HepG2 (cell line): ENCODE data around the gene ZBTB34. TPM values are rescaled to one million over a fixed set of nuclear protein-coding genes. Genes with fewer than 3 reads are reported as not detected.
A peak's percentile ranks its signal among the peaks of the same experiment; 100 is the strongest.

Source experiments
- ATAC-seq: fragments of 200-7000 bp; cut with Tn5 transposase; 3 replicates; pipeline ENCODE4 v1.9.1; 2020; ENCODE audit warnings: mild to moderate bottlenecking, moderate library complexity
- BruUV-seq: library from RNA; stranded (reverse); fragments of 400-500 nt; replicated peaks from 2 replicates; lab custom pipeline; 2021; lab: Mats Ljungman, UMichigan
- CTCF ChIA-PET: fragments of 300-600 bp; formaldehyde crosslinking; extraction: SDS; loops from one replicate; lab custom pipeline; 2021; ENCODE audit warnings: low total read pairs, inconsistent platforms, low intra/inter-chr PET ratio; lab: Yijun Ruan, JAX
- POLR2A ChIA-PET: fragments of 350-600 bp; sonication (Branson Sonifier 250); formaldehyde crosslinking; loops from one replicate; lab custom pipeline; 2020; ENCODE audit warnings: antibody characterized with exemption, inconsistent platforms; lab: Yijun Ruan, JAX
- DNase-seq: peaks from one replicate; pipeline ENCODE4 v3.0.0-alpha.2; 2015; ENCODE audit warnings: low spot score
- FAIRE-seq: peaks from 3 replicates; lab custom pipeline; 2011; peaks lifted over from hg19 to GRCh38; lab: Jason Lieb, UNC
- H2AFZ ChIP-seq: one replicate; pipeline ENCODE4 v1.6.1; 2011; ENCODE audit warnings: low read length, inconsistent platforms
- H3K27ac ChIP-seq: fragments of 300-600 bp; 3 replicates; pipeline ENCODE4 v1.8.0; 2011; ENCODE audit warnings: mixed run types, mild to moderate bottlenecking, mixed read lengths, low read length, inconsistent platforms; ENCODE audit not compliant: insufficient read depth; ENCODE audit errors: extremely low read length
- H3K27me3 ChIP-seq, 2 experiments: fragments of 200-600 bp in 1 of 2; 2 replicates in 1 of 2; 3 replicates in 1 of 2; pipeline versions ENCODE4 v1.6.0 to v1.8.0; 2011; ENCODE audit warnings: low read length in 2 of 2, mild to moderate bottlenecking in 2 of 2, moderate library complexity in 2 of 2, inconsistent platforms in 1 of 2; ENCODE audit not compliant: insufficient read depth in 2 of 2, control insufficient read depth in 1 of 2
- H3K36me3 ChIP-seq, 2 experiments: fragments of 200-600 bp in 1 of 2; replicated peaks in 1 of 2; 2 replicates in 1 of 2; 3 replicates in 1 of 2; pipeline versions ENCODE4 v1.5.1 to v1.8.0; 2011; ENCODE audit warnings: low read length in 2 of 2, inconsistent platforms in 1 of 2; ENCODE audit not compliant: insufficient read depth in 2 of 2, control insufficient read depth in 1 of 2
- H3K4me1 ChIP-seq: 2 replicates; pipeline ENCODE4 v1.5.1; 2012; ENCODE audit warnings: low read length, inconsistent platforms; ENCODE audit not compliant: insufficient read depth
- H3K4me2 ChIP-seq: 2 replicates; pipeline ENCODE4 v1.6.0; 2011; ENCODE audit warnings: low read depth, low read length, inconsistent platforms
- H3K4me3 ChIP-seq, 3 experiments: fragments of 200-600 bp in 1 of 3; sonication (generic), shearing (Covaris generic) in 1 of 3; replicated peaks in 1 of 3; 2 replicates each; pipeline ENCODE4 v1.5.1; 2011 to 2016; ENCODE audit warnings: low read length in 3 of 3, inconsistent platforms in 2 of 3, low read depth in 2 of 3, mild to moderate bottlenecking in 2 of 3, control low read depth in 1 of 3, mixed read lengths in 1 of 3; ENCODE audit not compliant: insufficient read depth in 1 of 3
- H3K79me2 ChIP-seq: one replicate; pipeline ENCODE4 v1.6.1; 2011; ENCODE audit warnings: low read length, inconsistent platforms; ENCODE audit not compliant: insufficient read depth
- H3K9ac ChIP-seq: 2 replicates; pipeline ENCODE4 v1.6.0; 2011; ENCODE audit warnings: mild to moderate bottlenecking, low read depth, low read length, inconsistent platforms; ENCODE audit not compliant: insufficient read depth
- H3K9me3 ChIP-seq: 2 replicates; pipeline ENCODE4 v1.5.1; 2012; ENCODE audit warnings: mild to moderate bottlenecking, low read length
- H4K20me1 ChIP-seq: 2 replicates; pipeline ENCODE4 v1.6.0; 2011; ENCODE audit warnings: inconsistent platforms, mild to moderate bottlenecking, low read length, moderate library complexity; ENCODE audit not compliant: insufficient read depth
- BATF2 ChIP-seq: sonication (generic); formaldehyde crosslinking; IDR thresholded peaks from 2 replicates; pipeline ENCODE4 v1.8.0; 2022; ENCODE audit warnings: mild to moderate bottlenecking, missing genetic modification reagents, moderate library complexity
- DMAP1 ChIP-seq: IDR thresholded peaks from 2 replicates; pipeline ENCODE4 v1.6.1; 2016
- HMG20B ChIP-seq: conservative IDR thresholded peaks from 2 replicates; pipeline ENCODE4 v1.6.1; 2016; ENCODE audit warnings: missing genetic modification reagents, missing compliant biosample characterization
- HNRNPLL ChIP-seq: fragments of 200-400 bp; formaldehyde crosslinking; IDR thresholded peaks from 2 replicates; pipeline ENCODE4 v1.6.1; 2017; ENCODE audit warnings: mild to moderate bottlenecking, low read depth, low read length; ENCODE audit not compliant: poor library complexity, severe bottlenecking
- IRF1 ChIP-seq: sonication (generic); formaldehyde crosslinking; IDR thresholded peaks from 2 replicates; pipeline ENCODE4 v1.4.0; 2020; ENCODE audit warnings: low read depth, mild to moderate bottlenecking, missing genetic modification reagents
- LRRFIP1 ChIP-seq: sonication (generic); formaldehyde crosslinking; conservative IDR thresholded peaks from 2 replicates; pipeline ENCODE4 v1.4.0; 2020; ENCODE audit warnings: missing genetic modification reagents
- MLX ChIP-seq: IDR thresholded peaks from 2 replicates; pipeline ENCODE4 v1.6.1; 2016
- PCBP2 ChIP-seq: fragments of 200-400 bp; formaldehyde crosslinking; optimal IDR thresholded peaks from 2 replicates; pipeline ENCODE3; 2018; ENCODE audit warnings: low read length, low read depth; ENCODE audit not compliant: poor library complexity, severe bottlenecking
- SOX13 ChIP-seq, 3 experiments: fragments of 450-650 bp in 1 of 3; sonication (generic) in 1 of 3; formaldehyde crosslinking in 1 of 3; IDR thresholded peaks in 2 of 3; conservative IDR thresholded peaks in 1 of 3; 2 replicates each; pipeline versions ENCODE4 v1.5.0 to v1.6.1; 2016 to 2020; ENCODE audit warnings: antibody characterized with exemption in 1 of 3, mild to moderate bottlenecking in 1 of 3, missing compliant biosample characterization in 1 of 3, missing genetic modification reagents in 1 of 3, moderate library complexity in 1 of 3
- TCF7L2 ChIP-seq: IDR thresholded peaks from 2 replicates; pipeline ENCODE4 v1.6.1; 2011; ENCODE audit warnings: mild to moderate bottlenecking, low read depth, low read length, moderate library complexity
- TERF1 ChIP-seq: sonication (generic); formaldehyde crosslinking; IDR thresholded peaks from 2 replicates; pipeline ENCODE4 v1.8.0; 2022; ENCODE audit warnings: mild to moderate bottlenecking, missing genetic modification reagents, moderate library complexity
- TFAP4 ChIP-seq: sonication (generic); IDR thresholded peaks from 2 replicates; pipeline ENCODE4 v1.6.1; 2016; ENCODE audit warnings: low read depth, borderline replicate concordance
- ZFP36L1 ChIP-seq: sonication (generic); formaldehyde crosslinking; IDR thresholded peaks from 2 replicates; pipeline ENCODE4 v1.8.0; 2022; ENCODE audit warnings: mild to moderate bottlenecking, missing genetic modification reagents, moderate library complexity
- ZNF331 ChIP-seq: sonication (generic); formaldehyde crosslinking; IDR thresholded peaks from 2 replicates; pipeline ENCODE4 v1.4.0; 2020; ENCODE audit warnings: missing genetic modification reagents
- ZNF431 ChIP-seq: sonication (generic); formaldehyde crosslinking; IDR thresholded peaks from 2 replicates; pipeline ENCODE4 v1.9.0; 2022; ENCODE audit warnings: missing genetic modification reagents, low read depth, mild to moderate bottlenecking, borderline replicate concordance
- ZNF530 ChIP-seq: sonication (generic); formaldehyde crosslinking; IDR thresholded peaks from 2 replicates; pipeline ENCODE4 v1.5.0; 2020; ENCODE audit warnings: low read depth, mild to moderate bottlenecking, missing genetic modification reagents
- ZNF7 ChIP-seq: IDR thresholded peaks from 2 replicates; pipeline ENCODE4 v1.6.1; 2016; ENCODE audit warnings: missing biosample characterization, missing genetic modification reagents
- ZNF879 ChIP-seq: sonication (generic); formaldehyde crosslinking; IDR thresholded peaks from 2 replicates; pipeline ENCODE4 v1.8.1; 2023; ENCODE audit warnings: missing genetic modification reagents
- WGBS: methylation state at CpG from one replicate; pipeline ENCODE4 v1.1.6; 2017; ENCODE audit warnings: low lambda C conversion rate; 5-methylcytosine and 5-hydroxymethylcytosine counted together
- in situ Hi-C: cut with HindIII; loops from 2 replicates; pipeline ENCODE4 v1.10.0; 2017; ENCODE audit warnings: low pct_unique_long_range_greater_than_20kb; ENCODE audit not compliant: extremely low pct_ligation_motif_present
- intact Hi-C: fragments of 100-400 bp; cut with micrococcal nuclease; formaldehyde crosslinking; loops from one replicate; pipeline ENCODE4 v1.10.0; 2022; ENCODE audit not compliant: unreplicated experiment
- polyA plus RNA-seq, 8 experiments: library from polyadenylated mRNA; depleted of rRNA in 3 of 8; stranded (reverse) in 7 of 8; unstranded in 1 of 8; fragments of >200 nt; fragmentation: Illumina TruSeq in 4 of 8; extraction: Trizol in 4 of 8; gene quantifications; 2 replicates each; pipeline versions ENCODE4 v1.2.1 to v1.2.3, GENCODE V29; 2011 to 2016; ENCODE audit warnings: low read depth in 4 of 8, missing spikeins in 1 of 8, mixed read lengths in 1 of 8; ENCODE audit not compliant: insufficient read depth in 1 of 8
- total RNA-seq, 5 experiments: library from RNA; depleted of rRNA; stranded (reverse); fragments of >200 nt; fragmentation: Illumina TruSeq; extraction: Trizol; gene quantifications; 2 replicates each; pipeline ENCODE4 v1.2.3, GENCODE V29; 2016; ENCODE audit warnings: low read depth in 1 of 5

Gene ZBTB34
- total and polyA plus RNA-seq, 2 of the 13 experiments (the other 11 are each of a cell fraction or from before 2014, with no cell fraction given) = 5.9 to 8.7 TPM

- Histone ChIP-seq H3K79me2 (no peaks in the 10 kb centered on the region), H3K4me1 (peaks cover 32% of the 10 kb centered on the region), H4K20me1 (no peaks in the 10 kb centered on the region), H2AFZ (no peak overlapping the region), H3K36me3 (no peaks in the 10 kb centered on the region), H3K9me3 (no peaks in the 10 kb centered on the region), H3K27ac (no peak overlapping the region), H3K27me3 (peaks cover 0 to 9% of the 10 kb centered on the region in 2 experiments; a peak in 2 of 5 replicates), H3K4me3 (0 out of 6 replicates have a peak overlapping the region, but pooled peaks of 1 of the 3 experiments have one; percentile 15), H3K9ac (no peak overlapping the region), H3K4me2 (peak overlapping the region; percentile 48; the same call in 1 of the 2 replicates)
- peak; percentile 39 for DNase-seq
- CTCF ChIA-PET = no interaction called here
- intact Hi-C loops (no loop called here), in situ Hi-C loops (no loop called here)
- WGBS = 0% methylated on average over 7 of the region's 7 CpGs
- BruUV-seq = no TSS peak
- peak; percentile 63 for ATAC-seq
- POLR2A ChIA-PET = interaction anchor here (1.0 kb wide), 1 partner anchor 14 kb away, joined by 3 read pairs; no protein-coding TSS in a partner anchor
- peak; percentile 36 for FAIRE-seq
- TF ChIP-seq TCF7L2 (no peak), ZNF7 (CRISPR knock-in tag) (peak; percentile 73), ZNF879 (CRISPR knock-in tag) (no peak), DMAP1 (CRISPR knock-in tag) (no peak), PCBP2 (no peak), HNRNPLL (no peak), SOX13 (IDR thresholded peaks at IDR 0.05) (no peak), SOX13 (CRISPR knock-in tag; conservative IDR thresholded peaks at IDR 0.05 in 1 of 2, IDR thresholded peaks at IDR 0.05 in 1 of 2) (peak in 1 of 2 experiments; percentile 27; a peak in 1 of 4 replicates), TFAP4 (peak; percentile 33; the same call in 1 of the 2 replicates), IRF1 (no peak), HMG20B (no peak), ZNF431 (CRISPR knock-in tag) (no peak), BATF2 (CRISPR knock-in tag) (no peak), TERF1 (CRISPR knock-in tag) (no peak), MLX (CRISPR knock-in tag) (peak; percentile 44; the same call in 1 of the 2 replicates), ZNF530 (CRISPR knock-in tag) (no peak), ZNF331 (CRISPR knock-in tag) (peak; percentile 92), ZFP36L1 (CRISPR knock-in tag) (no peak), LRRFIP1 (CRISPR knock-in tag) (no peak)
Observed at GRCh38 chr9:126854734-126855133, 5.7 kb upstream of the ZBTB34 start.
